Stimulated activated CD8-positive, alpha-beta memory T cell treated with anti-CD3 and anti-CD28 coated beads, Interleukin-15, amount 100 ng/mL, for 24 hours (primary cell): ENCODE data around the gene MAP3K4.

Source experiments
- DNase-seq: peaks from one replicate; pipeline ENCODE4 v3.0.0-alpha.2; 2020; ENCODE audit warnings: low read depth

The MAP3K4 gene

DNA sequence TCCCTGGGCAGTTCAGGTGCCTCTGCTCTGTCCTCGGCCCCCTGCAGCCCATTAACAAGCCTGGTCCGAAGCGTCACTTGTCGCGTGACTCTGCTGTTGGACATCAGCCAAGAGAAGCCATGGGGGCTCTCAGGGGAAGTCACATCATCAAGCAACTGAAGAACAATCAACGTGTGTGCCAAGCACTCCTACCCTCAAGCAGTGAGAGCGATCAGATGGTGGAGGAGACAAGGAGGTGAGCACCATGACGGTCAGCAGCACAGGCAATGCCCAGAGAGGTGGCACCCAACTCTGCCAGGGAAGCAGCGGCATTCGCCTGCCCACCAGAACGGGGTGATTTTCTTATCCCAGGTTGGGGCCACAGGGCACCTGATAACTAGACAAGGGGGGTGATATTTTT is 149.6 kb downstream of the MAP3K4 start:
- no peak for DNase-seq

- DNase-seq, result no peak
These were observed 151.4 kb downstream of the MAP3K4 start for GRCh38 chr6:161142957-161143296.

DNA sequence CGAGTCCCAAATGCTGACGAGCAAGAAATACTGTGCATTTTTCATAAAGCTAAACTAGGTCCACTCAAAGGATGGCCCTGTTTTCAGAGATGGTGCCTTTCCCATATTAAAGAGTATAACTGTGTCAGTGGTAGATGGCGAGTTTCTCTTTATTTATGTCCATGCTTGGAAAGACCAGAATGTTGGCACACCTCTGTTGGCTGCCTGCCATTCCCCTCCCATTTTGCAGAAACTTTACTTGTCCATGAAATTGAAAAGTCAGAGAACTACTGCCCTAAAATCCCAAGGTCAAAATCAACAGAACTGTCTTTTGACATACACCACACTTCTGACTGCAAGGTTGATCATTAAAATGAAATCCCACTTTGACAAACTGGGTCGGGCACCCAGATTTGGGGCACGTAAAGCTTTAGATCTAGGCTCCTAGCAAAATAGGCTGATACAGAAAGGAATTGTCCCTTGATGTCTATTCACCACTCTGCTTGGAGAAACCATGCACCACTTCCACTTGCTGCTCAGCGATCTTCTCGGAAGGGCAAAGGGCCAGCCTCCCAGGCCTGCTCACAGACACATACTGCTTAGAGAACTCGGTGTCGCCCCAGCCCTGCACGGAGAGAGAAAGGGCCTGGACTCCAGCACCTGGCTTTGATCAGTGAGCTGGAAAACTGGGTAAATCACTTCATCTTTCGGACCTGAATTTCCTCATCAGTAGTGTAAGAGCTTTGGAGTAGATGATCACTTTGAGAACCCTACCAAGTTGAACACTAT is 152.3 kb downstream of the MAP3K4 start:
- DNase-seq, result no peak

- DNase-seq, result no peak
These were observed 158.6 kb downstream of the MAP3K4 start for GRCh38 chr6:161150136-161150535.

DNA sequence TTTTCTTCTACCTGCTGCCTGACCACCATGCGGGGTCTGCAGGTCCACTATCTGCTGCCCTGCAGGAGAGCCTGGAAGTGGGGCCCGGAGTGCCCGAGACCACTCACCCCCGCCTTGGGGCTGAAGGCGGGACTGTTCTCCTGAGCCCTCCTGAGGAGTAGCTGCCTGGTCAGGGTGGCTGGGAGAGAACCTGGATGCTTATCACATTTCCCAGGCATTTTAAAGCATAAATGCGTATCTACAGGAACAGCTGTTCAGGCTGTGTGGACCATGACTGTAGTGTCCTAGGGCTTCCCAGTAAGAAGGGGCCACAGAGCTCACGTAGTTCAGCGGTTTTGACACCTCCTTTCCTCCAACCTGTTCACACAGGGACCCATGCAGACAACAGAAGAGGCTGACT is 159.0 kb downstream of the MAP3K4 start:
- no peak for DNase-seq

- no peak for DNase-seq
These were observed 159.6 kb downstream of the MAP3K4 start for GRCh38 chr6:161151059-161151645.

- no peak for DNase-seq
These were observed 160.3 kb downstream of the MAP3K4 start for GRCh38 chr6:161151660-161152526.

DNA sequence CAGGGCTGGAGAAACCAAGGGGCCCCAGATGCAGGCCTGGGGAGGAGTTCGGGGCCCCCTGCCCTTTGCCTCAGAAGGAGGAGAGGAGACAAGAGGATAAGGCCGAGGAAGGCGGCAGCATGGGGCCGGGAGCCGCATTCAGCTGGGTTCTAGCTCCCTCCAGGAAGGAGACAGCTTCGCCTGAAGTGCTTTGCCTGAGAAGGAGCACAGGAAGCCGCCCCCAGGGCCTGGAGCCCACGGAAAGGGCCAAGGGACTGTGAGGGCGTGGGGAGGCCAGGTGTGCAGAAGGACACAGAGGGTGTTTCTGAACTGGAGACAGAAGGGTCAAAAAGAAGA is 160.9 kb downstream of the MAP3K4 start:
- no peak for DNase-seq

DNA sequence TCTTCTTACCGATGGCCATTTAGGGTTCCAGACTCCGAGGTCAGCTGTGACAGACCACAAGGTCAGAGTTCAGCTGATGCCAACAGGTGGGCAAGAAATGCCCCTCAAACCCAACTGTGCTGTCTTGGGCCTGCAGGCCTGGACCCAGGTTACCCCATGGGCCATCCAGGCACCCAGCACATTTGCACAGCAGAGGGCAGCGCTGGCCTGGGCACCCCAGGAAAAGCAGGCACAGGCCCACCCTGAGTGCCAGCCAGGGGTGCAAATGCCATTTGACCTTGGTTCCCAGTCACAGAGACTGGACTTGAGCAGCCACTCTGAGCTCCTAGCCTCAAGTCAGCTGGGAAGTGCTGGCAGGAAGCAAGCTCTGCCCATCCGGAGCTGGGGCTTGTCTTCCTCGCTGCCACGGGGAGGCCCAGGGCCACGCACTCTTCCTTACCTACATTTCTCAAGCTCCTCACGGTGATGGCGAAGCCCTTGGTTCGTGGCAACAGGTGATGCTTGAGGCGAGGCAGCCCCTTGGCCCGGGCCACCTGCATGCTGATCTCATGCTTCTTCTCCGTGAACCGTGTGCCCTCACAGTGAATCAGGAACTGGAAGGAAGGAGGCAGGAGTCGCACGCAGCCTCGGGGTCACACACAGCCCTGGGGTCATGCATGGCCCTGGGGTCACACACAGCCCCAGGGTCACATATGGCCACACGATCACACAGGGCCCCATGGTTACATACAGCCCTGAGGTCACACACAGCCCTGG is 161.5 kb downstream of the MAP3K4 start:
- no peak for DNase-seq

DNA sequence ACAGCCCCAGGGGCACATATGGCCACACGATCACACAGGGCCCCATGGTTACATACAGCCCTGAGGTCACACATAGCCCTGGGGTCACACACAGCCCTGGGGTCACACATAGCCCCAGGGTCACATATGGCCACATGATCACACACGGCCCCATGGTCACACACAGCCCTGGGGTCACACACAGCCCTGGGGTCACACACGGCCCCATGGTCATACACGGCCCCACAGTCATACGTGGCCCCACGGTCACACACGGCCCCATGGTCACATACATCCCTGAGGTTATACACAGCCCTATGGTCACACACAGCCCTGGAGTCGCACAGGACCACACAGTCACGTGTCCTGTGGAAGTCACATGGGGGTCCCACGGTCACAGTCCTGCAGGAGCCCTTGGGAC is 162.2 kb downstream of the MAP3K4 start:
- no peak for DNase-seq

GRCh38 chr6:161154796-161155335 is 163.3 kb downstream of the MAP3K4 start:
- DNase-seq, result no peak

DNA sequence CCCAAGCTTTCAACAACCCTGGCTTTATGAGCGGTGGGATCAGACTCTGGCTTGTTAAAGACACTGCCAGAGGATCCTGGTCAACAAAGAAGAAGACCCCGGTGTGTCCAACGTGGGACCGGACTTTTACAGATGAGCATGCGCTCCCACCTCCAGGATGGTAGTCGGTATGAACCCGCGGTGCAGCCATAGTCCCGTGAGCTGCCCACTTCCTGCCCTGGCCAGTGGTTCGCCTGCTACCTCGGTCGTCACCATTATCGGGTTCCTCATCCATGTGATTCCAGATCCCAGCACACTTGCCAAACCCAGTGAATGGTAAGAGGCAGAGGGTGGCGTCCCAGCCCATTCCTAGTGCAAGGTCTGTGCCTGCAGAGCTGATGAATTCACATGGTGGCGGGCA is 169.6 kb downstream of the MAP3K4 start:
- DNase-seq, result no peak

DNA sequence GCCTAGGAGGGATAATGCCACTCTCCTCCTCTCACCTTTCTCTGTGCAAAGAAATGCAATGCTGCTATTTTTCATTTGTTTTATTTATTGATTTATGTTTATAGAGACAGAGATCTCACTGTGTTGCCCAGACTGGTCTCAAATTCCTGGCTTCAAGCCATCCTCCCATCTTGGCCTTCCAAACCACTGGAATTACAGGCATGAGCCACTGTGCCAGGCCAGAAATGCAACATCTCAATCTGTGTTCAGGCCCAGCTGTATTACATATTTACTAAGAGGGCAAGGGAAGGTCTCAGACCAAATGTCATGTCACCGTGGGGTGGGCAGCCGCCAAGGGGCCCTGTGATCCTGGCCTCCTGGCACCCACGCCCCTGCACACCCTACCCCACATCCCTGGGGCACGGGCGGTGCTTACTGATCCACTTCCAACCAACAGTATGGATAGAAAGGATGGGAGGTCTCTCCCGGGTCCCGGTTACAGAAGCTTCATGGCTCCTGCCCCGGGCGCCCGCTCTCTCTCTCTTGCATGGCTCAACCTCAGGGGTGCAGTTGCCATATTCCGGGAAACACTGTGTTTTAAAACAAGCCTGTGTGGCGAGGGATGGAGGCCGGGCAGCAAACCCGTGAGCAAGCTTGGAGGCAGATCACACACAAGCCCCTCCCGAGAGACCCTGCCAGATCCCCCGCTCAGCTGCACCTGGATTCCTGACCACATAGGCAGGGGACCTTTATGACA is 170.5 kb downstream of the MAP3K4 start:
- no peak for DNase-seq

GRCh38 chr6:161162722-161163121 is 171.2 kb downstream of the MAP3K4 start:
- no peak for DNase-seq

DNA sequence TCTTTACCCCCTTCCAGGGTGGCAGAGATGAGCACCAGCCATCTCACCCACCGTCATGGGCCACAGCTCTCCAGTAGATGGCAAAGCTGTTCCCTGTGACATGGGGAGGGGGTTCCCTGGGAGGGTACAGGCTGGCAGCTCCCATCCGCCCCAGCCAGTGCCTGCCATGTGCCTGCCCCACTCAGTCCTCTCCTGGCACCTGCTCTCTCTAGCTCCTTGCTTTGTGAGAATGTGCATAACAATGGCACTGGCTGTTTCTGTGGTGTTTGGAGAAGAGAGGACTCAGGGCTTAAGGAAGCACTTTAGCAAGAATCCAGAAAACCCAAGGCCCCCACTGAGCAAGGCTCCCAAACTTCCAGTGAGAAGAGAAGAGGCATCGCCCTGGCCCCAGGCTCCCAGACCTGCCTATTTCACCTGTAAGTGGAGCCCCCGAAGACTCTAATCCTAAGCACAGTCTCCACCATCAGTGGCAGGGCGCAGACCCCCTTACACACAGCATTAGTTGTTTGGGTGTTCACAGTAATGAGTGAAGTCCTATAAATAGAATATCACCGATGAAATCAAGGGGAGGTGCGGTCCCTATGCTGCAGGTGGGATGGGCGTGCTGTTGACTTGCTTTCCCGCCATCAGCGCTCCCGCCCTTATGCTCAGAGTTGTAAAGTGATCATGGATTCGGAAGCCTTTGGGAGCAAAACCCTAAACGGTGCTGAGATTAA is 172.1 kb downstream of the MAP3K4 start:
- DNase-seq, result no peak

GRCh38 chr6:161164182-161164625 is 172.6 kb downstream of the MAP3K4 start:
- no peak for DNase-seq

- no peak for DNase-seq
These were observed 174.6 kb downstream of the MAP3K4 start for GRCh38 chr6:161166176-161166575.

DNA sequence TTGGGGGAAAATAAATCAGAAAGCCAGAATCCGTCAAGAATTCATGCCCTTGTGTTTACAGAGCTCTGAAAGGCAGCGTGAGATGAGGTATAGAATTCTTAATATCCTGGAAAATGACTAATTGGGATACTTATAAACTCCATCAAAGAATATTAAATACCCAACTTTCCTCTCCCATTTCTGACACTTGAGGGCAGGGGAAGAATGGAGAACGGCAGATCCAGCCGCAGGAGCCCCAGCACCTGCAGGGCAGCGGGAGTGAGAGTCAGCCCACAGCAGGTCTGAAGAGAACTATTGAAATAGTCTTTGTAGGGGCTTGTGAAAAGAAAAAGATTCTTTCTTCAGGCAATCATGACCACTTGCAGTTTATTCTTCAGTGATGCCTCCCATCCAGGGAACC is 175.1 kb downstream of the MAP3K4 start:
- DNase-seq, result no peak
